Keratinocyte (primary cell): ENCODE data around the gene HIKESHI. TPM values are rescaled to one million over a fixed set of nuclear protein-coding genes. Genes with fewer than 3 reads are reported as not detected.
A peak's percentile ranks its signal among the peaks of the same experiment; 100 is the strongest.

ENCODE experiments used
- DNase-seq: peaks from one replicate; pipeline ENCODE4 v3.0.0-alpha.2; 2011; ENCODE audit warnings: low read depth, missing footprints, low spot score
- FAIRE-seq: peaks from 2 replicates; lab custom pipeline; 2011; peaks lifted over from hg19 to GRCh38; lab: Jason Lieb, UNC
- H2AFZ ChIP-seq: 2 replicates; pipeline ENCODE4 v1.6.0; 2012; ENCODE audit warnings: low read length, control low read depth, inconsistent platforms; ENCODE audit not compliant: control insufficient read depth
- H3K27ac ChIP-seq: 2 replicates; pipeline ENCODE4 v1.5.1; 2011; ENCODE audit warnings: low read length; ENCODE audit not compliant: control insufficient read depth, insufficient read depth
- H3K27me3 ChIP-seq: 3 replicates; pipeline ENCODE4 v1.6.0; 2011; ENCODE audit warnings: low read length; ENCODE audit not compliant: control insufficient read depth, insufficient read depth; ENCODE audit errors: extremely low read depth
- H3K36me3 ChIP-seq, 2 experiments: 2 replicates in 1 of 2; 3 replicates in 1 of 2; pipeline ENCODE4 v1.5.1; 2011; ENCODE audit warnings: low read length in 2 of 2, mild to moderate bottlenecking in 1 of 2; ENCODE audit not compliant: control insufficient read depth in 2 of 2, insufficient read depth in 2 of 2; ENCODE audit errors: extremely low read depth in 1 of 2
- H3K4me1 ChIP-seq: 3 replicates; pipeline ENCODE4 v1.5.1; 2011; ENCODE audit warnings: low read length; ENCODE audit not compliant: control insufficient read depth, insufficient read depth; ENCODE audit errors: extremely low read depth
- H3K4me2 ChIP-seq: 3 replicates; pipeline ENCODE4 v1.6.0; 2011; ENCODE audit warnings: low read depth, low read length; ENCODE audit not compliant: control insufficient read depth, insufficient read depth; ENCODE audit errors: extremely low read depth
- H3K4me3 ChIP-seq, 3 experiments: fragments of 200-600 bp in 1 of 3; sonication (generic) in 1 of 3; 2 replicates in 2 of 3; 3 replicates in 1 of 3; pipeline ENCODE4 v1.5.1; 2011 to 2016; ENCODE audit warnings: low read length in 3 of 3, mild to moderate bottlenecking in 3 of 3, control low read depth in 2 of 3, inconsistent platforms in 1 of 3, low read depth in 1 of 3, mixed read lengths in 1 of 3, mixed run types in 1 of 3, moderate library complexity in 1 of 3; ENCODE audit not compliant: control insufficient read depth in 2 of 3, insufficient read depth in 2 of 3; ENCODE audit errors: extremely low read depth in 1 of 3
- H3K79me2 ChIP-seq: 2 replicates; pipeline ENCODE4 v1.6.0; 2012; ENCODE audit warnings: low read length; ENCODE audit not compliant: control insufficient read depth, insufficient read depth
- H3K9ac ChIP-seq: 3 replicates; pipeline ENCODE4 v1.6.0; 2011; ENCODE audit warnings: low read length; ENCODE audit not compliant: control insufficient read depth, insufficient read depth; ENCODE audit errors: extremely low read depth
- H3K9me1 ChIP-seq: 3 replicates; pipeline ENCODE4 v1.6.0; 2011; ENCODE audit warnings: low read length; ENCODE audit not compliant: control insufficient read depth, insufficient read depth; ENCODE audit errors: extremely low read depth
- H3K9me3 ChIP-seq: 2 replicates; pipeline ENCODE4 v1.5.1; 2012; ENCODE audit warnings: low read depth, low read length; ENCODE audit not compliant: control insufficient read depth
- H4K20me1 ChIP-seq: 3 replicates; pipeline ENCODE4 v1.6.0; 2011; ENCODE audit warnings: low read length; ENCODE audit not compliant: control insufficient read depth, insufficient read depth; ENCODE audit errors: extremely low read depth
- CTCF ChIP-seq, 3 experiments: IDR thresholded peaks in 1 of 3; conservative IDR thresholded peaks in 1 of 3; optimal IDR thresholded peaks in 1 of 3; 2 replicates in 2 of 3; 3 replicates in 1 of 3; pipeline versions ENCODE3 to v1.5.1; 2011; ENCODE audit warnings: low read length in 3 of 3, mild to moderate bottlenecking in 3 of 3, moderate library complexity in 2 of 3, control low read depth in 1 of 3, inconsistent platforms in 1 of 3; ENCODE audit not compliant: insufficient read depth in 2 of 3; ENCODE audit errors: extremely low read depth in 1 of 3
- EZH2 ChIP-seq: IDR thresholded peaks from one replicate; pipeline ENCODE4 v1.6.1; 2012; ENCODE audit warnings: inconsistent platforms, mild to moderate bottlenecking, low read length, moderate library complexity
- dilution Hi-C: fragments of 300-500 bp; cut with MboI; formaldehyde crosslinking; loops from one replicate; pipeline ENCODE4 v1.7.0; 2020; ENCODE audit warnings: low sequenced_read_pairs; ENCODE audit not compliant: extremely low pct_ligation_motif_present
- polyA plus RNA-seq, 5 experiments: library from polyadenylated mRNA; depleted of rRNA in 3 of 5; stranded (reverse) in 3 of 5; stranded (forward) in 1 of 5; unstranded in 1 of 5; fragments of >200 nt; gene quantifications; 1 replicate in 1 of 5; 2 replicates in 3 of 5; 3 replicates in 1 of 5; pipeline versions ENCODE4 v1.2.1 to v1.2.3, GENCODE V29; 2011 to 2012; ENCODE audit warnings: missing spikeins in 2 of 5, low read depth in 1 of 5, low replicate concordance in 1 of 5

HIKESHI gene
- polyA plus RNA-seq, 1 donor (not counting 4 experiments of a cell fraction or from before 2014, with no cell fraction given), result 89.4 TPM

DNA sequence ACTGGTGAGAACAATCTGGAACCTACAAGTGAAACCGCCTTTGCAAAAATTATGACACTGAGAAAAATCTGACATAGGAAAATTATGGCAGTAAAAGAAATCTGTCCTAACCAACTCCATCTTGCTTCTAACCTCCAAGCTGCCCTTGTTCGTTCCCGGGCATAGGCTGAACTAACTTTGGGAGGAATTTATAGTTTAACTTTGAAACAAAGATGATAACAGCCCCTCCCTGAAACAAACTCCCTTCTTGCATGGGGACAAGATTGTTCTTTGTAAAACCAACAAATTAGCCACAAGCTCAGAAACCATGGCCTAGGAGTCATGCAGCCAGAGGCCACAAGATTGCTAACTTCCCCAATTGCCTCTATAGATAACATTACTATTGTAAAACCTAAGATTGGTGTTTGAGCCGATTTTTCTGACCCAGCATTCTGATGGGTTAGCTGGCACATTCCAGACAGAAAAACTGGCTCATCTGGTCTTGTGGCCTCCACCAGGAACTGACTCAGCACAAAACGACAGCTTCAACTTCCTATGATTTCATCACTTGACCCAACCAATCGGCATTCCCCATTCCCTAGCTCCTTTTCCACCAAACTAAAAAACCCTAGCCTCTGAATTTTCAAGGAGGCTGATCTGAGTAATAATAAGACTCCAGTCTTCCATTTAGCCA is 69.0 kb downstream of the HIKESHI start:
- FAIRE-seq (peak; percentile 79), DNase-seq (peak; percentile 38)
- Histone ChIP-seq H3K27me3 (no peaks in the 10 kb centered on the region), H3K4me1 (peaks cover 18% of the 10 kb centered on the region), H3K9me3 (peaks cover 4% of the 10 kb centered on the region), H3K4me3 (no peak overlapping the region), H3K36me3 (no peaks in the 10 kb centered on the region), H3K4me2 (no peak overlapping the region), H3K79me2 (no peaks in the 10 kb centered on the region), H3K9me1 (no peaks in the 10 kb centered on the region), H3K9ac (no peak overlapping the region), H2AFZ (peak overlapping the region; percentile 27), H3K27ac (no peak overlapping the region), H4K20me1 (no peaks in the 10 kb centered on the region)
- dilution Hi-C loops, result no loop called here
- TF ChIP-seq EZH2, result no peak
- TF ChIP-seq CTCF (optimal IDR thresholded peaks at IDR 0.05 in 1 of 3, IDR thresholded peaks at IDR 0.05 in 1 of 3, conservative IDR thresholded peaks at IDR 0.05 in 1 of 3; ENCODE audit: extremely low read depth in 1 of 3, insufficient read depth in 2 of 3, low read length in 3 of 3), result no peak

- peak; percentile 9 for FAIRE-seq
- Histone ChIP-seq H3K4me2 (peak overlapping the region; percentile 23), H3K27ac (no peak overlapping the region), H3K79me2 (no peaks in the 10 kb centered on the region), H3K9me3 (peaks cover 4% of the 10 kb centered on the region), H3K9me1 (no peaks in the 10 kb centered on the region), H2AFZ (no peak overlapping the region), H4K20me1 (no peaks in the 10 kb centered on the region), H3K9ac (no peak overlapping the region), H3K4me3 (no peak overlapping the region), H3K36me3 (no peaks in the 10 kb centered on the region), H3K4me1 (peaks cover 18% of the 10 kb centered on the region), H3K27me3 (no peaks in the 10 kb centered on the region)
- DNase-seq, result no peak
- TF ChIP-seq EZH2 (no peak), CTCF (optimal IDR thresholded peaks at IDR 0.05 in 1 of 3, IDR thresholded peaks at IDR 0.05 in 1 of 3, conservative IDR thresholded peaks at IDR 0.05 in 1 of 3; ENCODE audit: extremely low read depth in 1 of 3, insufficient read depth in 2 of 3, low read length in 3 of 3) (no peak)
- dilution Hi-C loops, result no loop called here
These were observed 70.0 kb downstream of the HIKESHI start for GRCh38 chr11:86372041-86372440.
